HG02981 (cell line): Measurements from ENCODE around the gene CCDC201.

ENCODE experiments used
- ATAC-seq: cut with Tn5 transposase; IDR thresholded peaks from one replicate; pipeline ENCODE4 v1.9.1; 2021; ENCODE audit warnings: mild to moderate bottlenecking, moderate library complexity; ENCODE audit not compliant: unreplicated experiment

CCDC201 gene

GRCh38 chr7:45873035-45873354 lies at the start of gene CCDC201:
Gene CCDC201, minus strand, starts transcription at chr7:45873082. Its CDS starts 75 bp downstream, at chr7:45873007.
- ATAC-seq = no peak

DNA sequence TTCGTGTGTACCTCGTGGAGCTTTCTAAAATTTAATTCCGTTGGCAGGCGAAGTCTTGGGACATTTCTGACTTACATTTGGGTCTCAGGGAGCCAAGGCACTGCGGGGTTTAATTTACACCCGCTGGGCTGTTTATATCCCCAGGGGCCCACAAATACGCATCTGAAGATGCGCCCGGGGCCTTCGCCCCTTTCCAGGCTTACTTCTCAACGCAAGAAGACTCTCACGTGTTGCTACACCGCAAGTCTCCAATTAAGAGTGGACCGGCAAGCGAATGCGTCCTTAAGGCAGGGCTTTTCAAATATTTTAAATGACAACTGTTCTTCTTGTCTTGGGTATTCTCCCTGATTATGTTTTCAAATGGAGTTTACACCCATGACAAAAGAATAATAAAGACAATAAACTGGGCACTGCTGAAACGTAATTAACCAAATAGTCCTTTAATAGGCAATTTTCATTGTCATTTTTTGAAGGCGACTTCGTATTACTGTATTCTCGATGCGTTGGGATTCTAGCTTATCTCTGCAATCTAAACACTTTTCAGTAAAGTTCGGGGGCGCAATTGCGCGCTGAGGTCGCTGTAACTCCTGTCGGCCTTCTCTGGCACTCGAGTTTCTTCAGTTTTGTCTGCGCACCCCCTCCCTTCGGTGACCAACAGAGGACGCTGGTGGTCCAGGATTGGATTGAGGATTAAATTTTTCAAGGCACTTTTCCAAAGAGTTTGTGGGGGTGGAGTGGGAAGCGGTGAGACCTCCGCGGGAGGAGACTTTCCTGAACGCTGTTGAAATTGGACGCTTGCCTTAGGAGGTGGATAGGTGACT lies 49.0 kb upstream of the CCDC201 start:
- ATAC-seq = no peak

DNA sequence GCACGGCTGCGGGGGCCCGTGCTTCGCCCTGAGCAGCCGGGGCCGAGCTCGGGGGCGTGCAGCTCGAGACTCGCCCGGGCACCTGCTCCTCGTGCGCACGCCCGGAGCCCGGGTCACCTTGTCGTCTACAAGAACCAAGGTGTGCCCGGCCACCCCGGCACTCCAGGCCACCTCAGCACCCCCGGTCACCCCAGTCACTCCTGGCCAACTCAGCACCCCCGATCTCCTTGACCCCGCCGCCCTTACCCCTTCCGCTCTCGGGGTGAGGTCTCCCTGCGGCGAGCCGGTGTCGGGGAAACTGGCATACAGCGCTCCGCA lies 48.5 kb upstream of the CCDC201 start:
- ATAC-seq = no peak

DNA sequence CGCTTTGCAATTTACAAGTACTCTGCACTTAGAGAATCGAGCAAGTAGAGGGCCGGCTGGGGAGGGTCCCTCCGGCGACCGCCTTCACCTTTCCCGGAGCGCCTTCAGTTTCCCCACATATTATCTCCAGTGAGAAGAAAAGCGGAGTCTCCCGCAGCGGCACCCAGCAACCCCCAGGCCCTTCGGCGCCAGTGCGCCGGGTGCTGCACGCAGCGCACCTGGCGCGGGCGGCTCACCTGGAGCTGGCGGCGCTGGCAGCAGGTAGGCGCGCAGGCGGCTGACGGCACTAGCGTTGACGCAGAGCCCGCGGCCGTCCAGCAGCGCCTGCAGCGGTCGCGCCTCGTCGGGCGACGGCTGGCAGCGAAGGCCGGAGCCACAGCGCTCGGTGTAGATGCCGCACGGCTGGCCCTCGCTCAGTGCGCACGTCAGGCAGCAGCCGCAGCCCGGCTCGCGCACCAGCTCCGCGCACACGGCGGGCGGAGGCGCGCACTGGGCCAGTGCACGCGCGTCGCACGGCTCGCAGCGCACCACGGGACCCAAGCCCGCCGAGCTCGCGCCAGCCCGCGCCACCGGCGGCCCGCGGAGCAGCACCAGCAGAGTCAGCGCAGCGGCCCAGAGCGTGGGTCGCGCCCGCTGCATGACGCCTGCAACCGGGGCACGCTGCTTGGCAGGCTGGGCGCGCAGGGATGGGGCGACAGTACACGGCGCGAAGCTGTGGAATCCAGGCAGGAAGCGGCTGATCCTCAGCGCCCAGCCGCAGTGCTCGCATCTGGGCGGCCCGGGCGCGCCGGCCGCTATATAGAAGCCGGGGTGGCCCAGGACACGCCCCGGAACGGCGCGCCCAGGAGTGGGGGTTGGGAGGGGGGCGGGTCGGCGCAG lies 47.9 kb upstream of the CCDC201 start, which contains the start of gene IGFBP3:
IGFBP3 (minus strand) TSS at position 771 of the 879 bp plus-strand sequence; CDS start at position 639, 132 bp downstream.
- ATAC-seq = no peak

DNA sequence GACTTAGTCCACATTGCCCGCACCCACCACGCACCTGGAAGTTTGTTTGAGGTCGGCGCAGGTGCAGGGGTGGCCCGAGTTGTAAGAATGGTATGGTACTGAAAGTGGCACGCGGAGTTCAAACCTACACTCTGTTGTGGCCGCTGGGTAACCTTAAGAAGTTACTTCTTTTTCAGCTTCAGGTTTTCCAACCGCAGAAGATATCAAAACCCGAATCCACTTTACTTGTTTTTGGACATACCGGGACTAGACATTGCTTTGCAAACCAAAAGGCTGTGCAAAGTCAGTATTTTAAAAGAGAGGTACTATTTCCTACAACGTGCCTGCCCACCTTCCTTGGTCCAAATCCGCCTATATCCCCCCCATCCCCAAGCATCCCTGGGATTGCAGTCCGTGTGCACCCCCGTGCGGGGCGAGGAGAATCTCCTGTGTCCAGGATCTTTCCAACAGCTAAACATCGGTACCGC lies 47.1 kb upstream of the CCDC201 start:
- no peak for ATAC-seq

- ATAC-seq = no peak
Observed at GRCh38 chr7:45919231-45919784, 46.4 kb upstream of the CCDC201 start.

- no peak for ATAC-seq
Observed at GRCh38 chr7:45918556-45918955, 45.7 kb upstream of the CCDC201 start.

DNA sequence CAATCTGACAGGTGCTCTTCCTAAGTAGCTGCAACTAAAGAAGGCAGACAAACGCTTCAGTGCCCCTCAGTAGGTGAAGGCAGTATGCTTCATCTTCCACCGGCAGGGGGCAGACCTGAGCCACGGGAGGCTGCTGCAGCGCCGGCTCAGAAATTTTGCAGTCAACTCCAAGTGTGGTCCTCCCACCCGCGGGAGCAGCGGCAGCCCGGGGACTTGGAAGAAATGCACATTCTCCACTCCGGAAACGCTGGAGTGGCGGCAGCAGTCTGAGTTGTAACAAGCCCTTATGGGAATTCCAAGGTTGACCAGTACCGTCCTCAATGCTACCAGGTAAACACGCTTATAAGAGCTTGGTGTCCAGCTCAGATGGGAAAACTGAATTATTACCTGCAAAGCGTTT lies 44.8 kb upstream of the CCDC201 start:
- peak; percentile 64 for ATAC-seq

- ATAC-seq = no peak
Observed at GRCh38 chr7:45917064-45917463, 44.2 kb upstream of the CCDC201 start.

DNA sequence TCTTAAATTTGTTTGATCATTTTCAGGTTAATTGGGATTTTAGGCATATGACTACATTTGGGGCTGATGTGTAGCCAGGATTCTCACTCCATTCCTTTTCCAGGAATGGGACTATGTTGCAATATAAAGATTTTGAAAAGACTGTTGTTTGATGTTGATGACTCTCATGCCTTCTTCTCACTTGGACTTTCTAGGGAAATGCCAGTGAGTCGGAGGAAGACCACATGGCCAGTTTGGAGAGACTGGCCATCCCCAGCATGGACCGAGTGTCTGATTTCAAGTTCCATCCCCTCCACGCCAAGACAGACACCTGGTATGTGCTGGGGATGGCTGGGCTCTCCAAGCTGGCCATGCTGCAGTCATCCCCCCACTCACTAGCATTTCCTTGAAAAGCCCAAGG lies 42.7 kb upstream of the CCDC201 start:
- ATAC-seq = no peak

- no peak for ATAC-seq
Observed at GRCh38 chr7:45914911-45915310, 42.0 kb upstream of the CCDC201 start.

DNA sequence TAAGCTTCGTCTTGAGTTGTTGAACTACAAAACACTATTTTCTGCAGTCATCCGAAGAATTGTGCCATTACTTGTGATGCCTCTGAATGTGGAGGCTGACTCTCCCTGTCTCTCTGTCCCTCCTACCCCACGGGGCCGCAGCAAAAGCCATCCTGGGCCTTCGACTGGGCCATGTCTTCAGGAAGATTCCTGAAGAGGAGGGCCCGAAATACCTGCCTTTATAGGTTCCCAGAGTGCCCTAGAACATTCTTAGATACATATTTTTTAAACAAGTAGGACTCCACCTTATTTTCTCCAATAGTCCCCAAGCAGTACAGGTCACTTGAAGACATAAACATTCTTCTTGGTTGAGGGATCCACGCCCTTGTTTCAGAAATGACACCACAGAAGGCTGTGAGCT lies 40.1 kb upstream of the CCDC201 start:
- no peak for ATAC-seq

DNA sequence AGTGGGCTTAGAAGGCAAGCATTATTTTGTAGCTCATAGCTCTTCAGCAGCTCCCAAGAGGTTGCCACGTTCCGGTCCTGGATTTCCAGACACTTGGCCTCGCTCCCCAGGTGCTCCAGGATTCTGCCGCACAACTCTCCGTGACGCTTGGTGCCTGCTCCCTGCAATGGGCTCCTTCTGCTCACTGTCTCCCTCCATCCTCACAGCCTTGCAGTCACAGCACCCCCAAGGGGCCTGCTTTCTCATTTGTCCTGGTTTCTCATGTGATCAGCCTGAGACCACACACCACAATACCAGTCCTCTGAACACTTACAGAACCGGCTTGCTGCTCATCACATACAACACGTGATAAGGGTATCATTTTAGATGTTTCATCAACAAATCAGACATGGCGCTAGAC lies 38.4 kb upstream of the CCDC201 start:
- ATAC-seq = no peak

- ATAC-seq = no peak
Observed at GRCh38 chr7:45910855-45911254, 38.0 kb upstream of the CCDC201 start.

DNA sequence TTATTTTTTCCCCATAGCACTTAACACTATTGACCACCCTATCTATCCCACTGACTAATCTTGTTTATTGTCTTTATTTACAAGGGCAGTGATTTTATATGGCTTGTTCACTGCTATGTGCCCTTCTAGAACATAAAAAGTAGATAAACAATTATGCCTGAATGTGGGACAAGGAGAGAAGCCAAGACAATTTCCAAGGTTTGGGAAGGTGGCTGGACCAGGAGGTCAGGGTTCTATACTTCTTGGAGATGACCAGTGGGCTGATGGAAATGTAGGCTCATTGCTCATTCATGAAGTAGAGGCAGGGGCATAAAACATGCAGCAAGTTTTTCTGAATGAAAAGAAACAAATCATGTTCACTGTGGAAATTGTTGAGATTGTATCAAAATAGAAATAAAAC lies 36.7 kb upstream of the CCDC201 start:
- no peak for ATAC-seq

DNA sequence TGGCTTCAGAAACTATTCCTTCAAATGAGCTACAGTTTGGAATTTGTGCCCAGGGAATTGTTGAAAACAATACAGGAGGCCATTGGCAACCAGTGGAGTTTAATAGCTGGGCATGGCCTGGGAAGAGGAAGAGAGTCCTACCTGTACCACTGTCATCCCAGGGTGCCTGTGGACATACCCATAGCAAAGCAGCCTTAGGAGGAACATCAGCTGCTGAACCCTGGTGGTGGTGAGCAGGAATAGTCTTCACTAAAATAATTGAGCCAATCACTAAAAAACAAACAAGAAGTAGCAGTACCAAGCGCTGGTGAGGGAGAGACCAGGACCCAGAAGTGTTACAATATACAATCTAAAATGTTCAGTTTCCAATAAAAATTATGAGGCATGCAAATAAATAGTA lies 29.9 kb upstream of the CCDC201 start:
- no peak for ATAC-seq

- ATAC-seq = no peak
Observed at GRCh38 chr7:45901566-45901965, 28.7 kb upstream of the CCDC201 start.

- no peak for ATAC-seq
Observed at GRCh38 chr7:45898222-45898621, 25.3 kb upstream of the CCDC201 start.

- no peak for ATAC-seq
Observed at GRCh38 chr7:45897042-45897690, 24.3 kb upstream of the CCDC201 start.

GRCh38 chr7:45894665-45895062 lies 21.8 kb upstream of the CCDC201 start:
- no peak for ATAC-seq

GRCh38 chr7:45893996-45894664 lies 21.2 kb upstream of the CCDC201 start:
- no peak for ATAC-seq
